IPS-NIHi11 (cell line): ENCODE measurements around the gene SMIM24.
A peak's percentile ranks its signal among the peaks of the same experiment; 100 is the strongest.

ENCODE experiments used
- DNase-seq: peaks from one replicate; pipeline ENCODE4 v3.0.0; 2012; ENCODE audit warnings: mixed read lengths, low spot score

Gene SMIM24

GRCh38 chr19:3514930-3515329 lies 34.6 kb upstream of the SMIM24 start:
- no peak for DNase-seq

- DNase-seq = no peak
Observed at GRCh38 chr19:3513229-3514140, 33.2 kb upstream of the SMIM24 start.

- DNase-seq = no peak
Observed at GRCh38 chr19:3512562-3513228, 32.4 kb upstream of the SMIM24 start.

DNA sequence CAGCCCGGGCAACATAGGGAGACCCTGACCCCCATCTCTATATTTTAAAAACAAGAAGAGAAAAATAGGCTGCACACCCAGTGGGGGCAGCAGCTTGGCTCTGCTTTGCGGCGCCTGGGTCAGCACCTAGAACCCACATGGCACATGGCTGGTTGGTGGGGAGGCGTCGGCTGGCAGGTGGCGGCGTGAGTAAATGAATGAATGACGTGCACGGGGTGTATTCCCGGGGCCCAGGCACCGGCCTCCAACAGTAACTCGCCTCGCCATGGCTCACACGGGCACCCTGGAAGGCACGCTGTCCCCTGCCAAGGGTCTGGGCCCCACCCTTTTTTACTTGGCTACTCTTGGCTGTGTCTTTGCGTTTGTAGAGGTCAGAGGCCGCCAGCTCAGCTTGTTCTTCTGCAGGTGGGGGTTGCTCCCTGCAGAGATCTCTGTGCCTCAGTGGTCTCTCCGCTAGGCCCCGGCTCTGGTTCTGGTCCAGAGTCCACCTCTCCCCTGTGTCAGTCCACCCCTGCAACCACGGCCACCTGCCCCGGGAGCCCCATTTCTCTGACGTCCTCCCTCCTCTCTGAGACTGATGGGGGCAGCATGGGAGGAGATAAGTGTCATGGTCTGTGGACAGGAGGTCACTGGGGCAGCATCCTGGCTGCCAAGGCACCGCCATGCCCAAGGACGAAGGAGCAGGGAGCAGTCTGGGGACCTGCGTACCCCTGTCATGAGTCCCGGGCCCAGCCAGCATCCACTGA lies 31.4 kb upstream of the SMIM24 start:
- no peak for DNase-seq

GRCh38 chr19:3510727-3511126 lies 30.4 kb upstream of the SMIM24 start:
- no peak for DNase-seq

- DNase-seq = no peak
Observed at GRCh38 chr19:3509566-3509989, 29.3 kb upstream of the SMIM24 start.

DNA sequence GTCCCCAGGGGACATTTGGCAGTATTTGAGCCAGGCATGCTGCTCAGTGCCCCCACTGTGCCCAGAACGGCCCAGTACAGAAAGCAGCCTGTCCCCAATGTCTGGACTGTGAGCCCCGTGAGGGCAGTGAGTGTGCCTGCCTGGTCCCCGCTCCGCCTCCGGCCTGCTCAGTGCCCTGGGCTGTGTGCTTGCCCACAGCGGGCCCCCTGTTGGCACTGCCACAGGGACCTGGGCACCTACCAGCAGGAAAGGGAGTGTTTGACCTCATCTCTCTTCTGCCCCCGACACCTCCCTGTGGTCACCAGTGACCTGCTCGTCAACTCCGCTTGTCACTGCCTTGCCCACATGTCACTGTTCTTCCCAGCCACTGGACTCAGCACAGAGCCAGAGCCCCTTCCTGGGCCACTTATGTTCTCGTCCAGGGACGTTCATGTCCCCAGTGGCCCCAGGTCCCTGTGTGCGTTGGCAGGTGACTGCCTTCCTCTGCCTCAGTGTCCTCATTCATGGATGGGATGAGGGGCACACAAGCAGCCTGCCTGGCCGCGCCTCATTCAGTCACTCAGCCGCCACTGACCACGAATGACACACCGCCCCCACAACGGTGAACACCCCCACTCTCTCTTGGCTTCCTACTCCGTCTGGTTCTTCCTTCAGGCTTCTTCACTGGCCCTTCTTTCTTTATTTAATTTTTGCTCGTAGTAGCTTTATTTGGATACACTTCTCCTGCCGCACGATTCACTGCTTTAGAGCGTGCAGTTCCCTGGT lies 28.6 kb upstream of the SMIM24 start:
- no peak for DNase-seq

DNA sequence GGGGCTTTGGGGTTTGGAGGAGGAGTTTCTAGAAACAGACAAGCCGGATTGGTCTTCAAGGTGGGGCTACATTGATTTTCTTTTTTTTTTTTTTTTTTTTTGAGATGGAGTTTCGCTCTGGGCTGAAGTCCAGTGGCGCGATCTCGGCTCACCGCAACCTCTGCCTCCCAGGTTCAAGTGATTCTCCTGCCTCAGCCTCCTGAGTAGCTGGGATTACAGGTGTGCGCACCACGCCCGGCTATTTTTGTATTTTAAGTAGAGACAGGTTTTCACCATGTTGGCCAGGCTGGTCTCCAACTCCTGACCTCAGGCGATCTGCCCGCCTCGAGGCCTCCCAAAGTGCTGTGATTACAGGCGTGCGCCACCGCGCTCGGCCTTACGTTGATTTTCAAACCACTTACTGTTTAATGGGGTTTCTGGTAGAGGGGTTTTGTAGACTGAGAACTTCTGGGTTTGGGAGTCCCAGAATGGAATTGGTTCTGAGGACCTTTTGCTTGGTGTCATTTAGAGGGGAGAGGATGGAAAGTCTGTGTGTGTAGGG lies 27.9 kb upstream of the SMIM24 start:
- peak; percentile 78 for DNase-seq

GRCh38 chr19:3507371-3508120 lies 27.2 kb upstream of the SMIM24 start:
- no peak for DNase-seq

DNA sequence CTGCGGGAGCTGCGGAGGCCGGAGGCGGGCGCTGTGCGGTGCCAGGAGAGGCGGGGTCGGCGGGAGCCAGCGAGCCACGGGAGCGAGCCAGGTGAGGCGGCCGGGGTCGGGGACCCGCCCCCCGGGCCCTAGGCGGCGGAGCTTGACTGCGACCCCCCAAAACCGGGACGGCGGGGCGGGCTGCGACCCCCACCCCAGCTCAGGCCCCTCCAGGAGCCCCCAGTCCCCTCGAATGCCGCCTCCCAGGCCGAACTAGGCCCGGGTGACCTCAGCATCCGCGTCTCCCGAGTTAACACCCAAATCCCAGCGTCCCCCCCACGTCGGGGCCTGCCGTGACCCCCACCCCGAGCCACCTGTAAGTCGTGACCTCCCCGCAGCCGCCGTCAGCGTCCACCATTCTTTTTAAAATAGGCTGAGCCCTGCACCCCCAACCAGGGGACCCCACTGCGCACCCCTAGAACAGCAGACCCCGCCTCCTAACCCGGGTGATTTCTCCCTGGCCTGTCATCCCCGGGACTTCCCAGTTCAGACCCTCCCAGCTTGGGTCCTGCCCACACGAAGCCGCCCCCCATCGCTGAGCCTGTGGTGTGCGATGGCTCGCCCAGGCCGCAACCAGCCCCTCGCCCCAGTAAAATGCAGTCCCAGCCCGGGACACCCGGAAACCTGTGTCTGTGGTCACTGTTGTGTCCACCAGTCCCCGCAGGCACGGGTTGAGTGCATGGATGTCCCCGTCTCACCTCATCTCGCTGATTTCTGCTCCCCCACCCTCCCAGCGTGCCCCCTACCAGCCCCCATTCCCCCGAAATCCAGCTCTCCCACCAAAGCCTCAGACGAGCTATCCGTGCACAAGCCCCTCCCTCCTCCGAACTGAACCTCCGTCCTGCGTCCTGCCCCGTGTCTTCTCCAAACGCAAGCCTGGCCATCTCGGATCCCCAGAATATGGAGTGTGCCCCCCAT lies 26.3 kb upstream of the SMIM24 start:
- no peak for DNase-seq

DNA sequence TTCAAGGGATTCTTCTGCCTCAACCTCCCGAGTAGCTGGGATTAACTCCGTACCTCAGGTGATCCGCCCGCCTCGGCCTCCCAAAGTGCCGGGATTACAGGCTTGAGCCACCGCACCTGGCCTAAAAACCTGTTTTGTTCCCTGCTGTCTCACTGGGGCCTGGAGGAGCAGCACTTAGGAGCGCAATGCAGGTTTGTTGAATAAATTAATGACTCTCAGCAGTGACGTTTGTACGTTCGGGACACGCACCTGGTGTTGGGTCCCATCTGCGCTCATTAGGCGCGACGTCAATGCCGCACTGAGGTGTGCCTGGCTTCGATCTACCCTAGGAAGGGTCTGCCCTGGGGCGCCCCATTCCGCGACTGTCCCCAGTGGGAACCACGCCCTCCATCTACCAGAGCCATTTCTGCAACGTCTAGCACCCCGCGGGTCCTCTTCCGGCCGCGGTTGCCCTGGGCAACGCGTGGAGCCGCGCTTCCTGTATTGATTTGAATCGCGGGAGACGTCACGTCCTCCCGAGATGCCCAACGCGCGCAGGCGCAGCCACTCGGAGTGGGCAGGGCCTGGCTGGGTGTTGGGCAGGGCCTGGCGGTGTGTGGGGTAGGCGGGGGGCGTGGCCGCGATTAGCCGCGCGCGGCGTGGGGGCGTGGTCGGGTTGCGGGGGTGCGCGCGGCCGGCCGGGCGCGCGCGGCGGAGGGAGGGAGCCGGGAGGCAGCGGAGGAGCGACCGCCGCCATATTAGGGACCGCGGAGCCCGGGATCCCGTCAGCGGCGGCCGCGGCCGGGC lies 25.5 kb upstream of the SMIM24 start, which contains the start of gene FZR1:
Gene FZR1 (plus strand): TSS at position 714 of the 786 bp plus-strand sequence. CDS start 16,679 bp downstream, outside the sequence.
- DNase-seq = peak; percentile 97

DNA sequence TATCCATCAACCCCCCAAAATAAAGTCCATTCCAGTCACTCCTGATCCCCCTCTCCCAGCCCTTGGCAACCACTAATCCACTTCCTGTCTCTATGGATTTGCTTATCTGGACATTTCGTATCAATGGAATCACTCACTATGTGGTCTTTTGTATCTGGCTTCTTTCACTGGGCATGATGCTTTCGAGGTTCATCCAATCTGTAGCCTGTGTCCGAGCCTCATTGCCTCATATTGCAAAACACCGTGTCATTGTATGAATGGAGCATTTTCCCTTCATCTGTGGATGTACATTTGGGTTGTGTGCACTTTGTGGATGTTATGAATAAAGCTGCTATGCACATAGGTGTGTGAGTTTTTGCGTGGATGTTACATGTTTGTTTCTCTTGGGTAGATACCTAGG lies 24.4 kb upstream of the SMIM24 start:
- DNase-seq = no peak

DNA sequence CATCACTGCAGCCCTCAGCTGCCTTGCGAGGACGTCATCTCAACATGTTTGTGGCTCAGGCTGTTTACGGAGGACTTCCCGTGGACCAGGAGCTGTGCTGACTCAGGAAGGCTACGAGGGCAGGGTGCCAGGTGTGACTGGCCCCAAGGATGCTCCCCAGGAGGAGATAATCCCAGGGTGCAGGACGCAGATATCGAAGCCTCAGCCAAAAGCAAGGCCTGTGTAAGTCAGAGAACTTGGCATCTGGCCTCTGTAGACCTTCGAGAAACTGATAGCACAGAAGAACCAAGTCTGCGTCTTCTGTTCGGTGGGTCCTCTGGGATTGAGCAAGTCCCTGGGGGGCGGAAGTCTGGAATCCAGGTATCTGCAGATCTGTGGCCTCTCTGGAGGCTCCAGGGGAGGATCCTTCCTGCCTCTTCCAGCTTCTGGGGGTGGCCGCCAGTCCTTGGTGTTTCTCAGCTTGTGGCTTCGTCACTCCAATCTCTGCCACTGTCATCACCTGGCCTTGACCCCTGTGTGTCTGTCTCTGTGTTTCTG lies 22.8 kb upstream of the SMIM24 start:
- DNase-seq = no peak

DNA sequence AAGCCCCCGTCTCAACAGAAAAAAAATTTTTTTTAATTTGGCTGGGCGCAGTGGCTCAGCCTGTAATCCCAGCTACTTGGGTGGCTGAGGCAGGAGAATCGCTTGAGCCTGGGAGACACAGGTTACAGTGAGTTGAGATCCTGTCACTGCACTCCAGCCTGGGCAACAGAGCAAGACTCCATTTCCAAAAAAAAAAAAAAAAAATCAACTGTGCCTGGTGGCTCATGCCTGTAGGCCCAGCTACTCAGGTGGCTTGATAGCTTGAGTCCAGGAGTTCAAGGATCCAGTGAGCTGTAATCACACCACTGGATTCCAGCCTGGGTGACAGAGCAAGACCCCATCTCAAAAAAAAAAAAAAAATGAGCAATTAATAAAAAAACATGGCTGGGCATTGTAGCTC lies 21.5 kb upstream of the SMIM24 start:
- no peak for DNase-seq

DNA sequence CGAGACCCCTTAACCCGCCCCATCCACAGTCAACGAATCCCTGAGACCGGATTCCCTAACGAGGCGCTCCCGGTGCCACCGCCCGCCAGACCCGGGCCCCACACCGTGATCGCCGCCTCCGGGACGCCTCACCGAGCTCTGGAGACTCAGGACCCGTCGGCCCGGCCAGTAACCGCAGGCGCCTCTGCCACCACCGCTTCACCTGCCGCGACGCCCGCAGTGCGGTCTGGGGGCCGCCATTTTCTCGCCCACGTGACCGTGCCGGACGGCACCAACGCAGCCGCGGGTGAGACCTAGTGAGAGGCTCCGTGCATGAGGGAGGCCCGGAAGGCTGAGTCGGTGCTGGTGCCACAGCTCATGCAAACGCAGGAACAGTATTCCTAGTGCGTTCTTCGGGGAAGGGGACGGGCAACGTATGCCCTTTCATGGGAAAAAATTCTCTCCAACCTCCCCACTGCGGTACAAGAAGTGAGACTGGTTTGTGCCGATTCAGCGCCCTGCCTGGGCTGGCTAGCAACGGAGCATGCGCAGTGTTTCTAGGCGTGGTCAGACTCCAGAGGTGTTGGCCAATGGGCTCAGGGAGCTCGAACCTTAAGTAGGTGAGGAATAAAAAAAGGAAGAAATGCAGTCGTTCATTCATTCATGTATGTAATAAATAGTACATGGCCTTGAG lies 20.2 kb upstream of the SMIM24 start, which contains the start of gene DOHH:
Gene DOHH (minus strand): TSS at position 246 of the 673 bp plus-strand sequence. CDS start 3,860 bp downstream, outside the sequence.
- peak; percentile 95 for DNase-seq

DNA sequence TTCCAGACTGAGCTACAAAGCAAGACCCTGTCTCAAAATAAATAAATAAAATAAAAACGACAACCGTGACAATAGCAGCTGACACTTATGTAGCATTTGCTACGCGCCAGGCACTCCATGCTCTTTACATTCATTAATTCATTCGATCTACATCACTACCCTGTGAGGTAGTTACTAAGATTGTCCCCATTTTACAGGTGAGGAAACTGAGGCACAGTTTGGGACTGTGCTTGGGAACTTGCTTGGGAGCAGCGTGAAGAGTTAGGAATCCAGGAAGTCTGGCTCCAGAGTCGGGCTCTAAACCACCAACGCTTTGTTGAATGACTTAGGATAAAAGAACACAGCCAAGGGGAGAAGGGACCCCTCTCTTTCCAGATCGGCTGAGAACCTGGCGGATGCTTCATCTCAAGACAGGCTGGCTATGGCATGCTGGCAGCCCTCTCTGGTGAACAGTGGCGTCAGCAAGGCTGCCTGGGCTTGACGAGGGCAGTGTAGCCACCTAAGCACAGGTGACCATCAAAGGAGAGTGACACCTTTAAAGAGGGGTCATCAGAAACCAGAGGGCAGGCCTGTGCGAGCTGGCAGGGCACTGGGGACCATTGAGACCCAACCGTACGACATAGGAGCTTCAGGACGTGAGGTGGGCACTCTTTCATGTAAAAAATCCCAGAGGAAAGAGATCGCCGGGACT lies 19.6 kb upstream of the SMIM24 start:
- peak; percentile 32 for DNase-seq
